HG03565 (cell line): ENCODE results near the gene WFIKKN1.
"Not testable (repeated sequence)": the region's sequence is repeated elsewhere in the genome, so short reads cannot be mapped to it uniquely, and the experiment has no call there.

Experiments
- ATAC-seq: cut with Tn5 transposase; IDR thresholded peaks from one replicate; pipeline ENCODE4 v1.9.1; 2021; ENCODE audit warnings: mild to moderate bottlenecking, moderate library complexity; ENCODE audit not compliant: unreplicated experiment

WFIKKN1 gene

GRCh38 chr16:593807-594206 lies 37.0 kb upstream of the WFIKKN1 start:
- no peak for ATAC-seq

- no peak for ATAC-seq
Measured at GRCh38 chr16:595094-595528, 35.7 kb upstream of the WFIKKN1 start.

- ATAC-seq = no peak
Measured at GRCh38 chr16:595942-596735, 34.6 kb upstream of the WFIKKN1 start.

GRCh38 chr16:596736-597060 lies 34.1 kb upstream of the WFIKKN1 start:
- ATAC-seq = no peak

GRCh38 chr16:597655-598054 lies 33.1 kb upstream of the WFIKKN1 start:
- not testable (repeated sequence) for ATAC-seq

GRCh38 chr16:598823-599739 lies 31.7 kb upstream of the WFIKKN1 start:
- ATAC-seq = no peak

GRCh38 chr16:600781-601180 lies 30.0 kb upstream of the WFIKKN1 start:
- no peak for ATAC-seq

GRCh38 chr16:603933-604332 lies 26.9 kb upstream of the WFIKKN1 start:
- ATAC-seq = no peak

GRCh38 chr16:606656-607307 lies 24.0 kb upstream of the WFIKKN1 start:
- ATAC-seq = no peak

- no peak for ATAC-seq
Measured at GRCh38 chr16:608019-608418, 22.8 kb upstream of the WFIKKN1 start.

- no peak for ATAC-seq
Measured at GRCh38 chr16:609316-609715, 21.5 kb upstream of the WFIKKN1 start.

GRCh38 chr16:609984-610383 lies 20.8 kb upstream of the WFIKKN1 start:
- ATAC-seq = no peak

GRCh38 chr16:610513-611381 lies 20.0 kb upstream of the WFIKKN1 start:
- no peak for ATAC-seq

- ATAC-seq = no peak
Measured at GRCh38 chr16:615122-615521, 15.7 kb upstream of the WFIKKN1 start.

GRCh38 chr16:616733-617586 lies 13.8 kb upstream of the WFIKKN1 start:
- ATAC-seq = no peak

GRCh38 chr16:617855-618254 lies 12.9 kb upstream of the WFIKKN1 start:
- no peak for ATAC-seq

GRCh38 chr16:619476-620100 lies 11.2 kb upstream of the WFIKKN1 start:
- ATAC-seq = no peak

GRCh38 chr16:620700-621525 lies 9.9 kb upstream of the WFIKKN1 start:
- no peak for ATAC-seq
